HG03066 (cell line): ENCODE results near the gene CYP4X1.
"Not testable (repeated sequence)": the region's sequence is repeated elsewhere in the genome, so short reads cannot be mapped to it uniquely, and the experiment has no call there.

Experiments used
- ATAC-seq: cut with Tn5 transposase; IDR thresholded peaks from one replicate; pipeline ENCODE4 v1.9.1; 2021; ENCODE audit warnings: low read depth; ENCODE audit not compliant: unreplicated experiment

The CYP4X1 gene

GRCh38 chr1:47069080-47069479, 45.6 kb downstream of the CYP4X1 start:
- not testable (repeated sequence) for ATAC-seq

DNA sequence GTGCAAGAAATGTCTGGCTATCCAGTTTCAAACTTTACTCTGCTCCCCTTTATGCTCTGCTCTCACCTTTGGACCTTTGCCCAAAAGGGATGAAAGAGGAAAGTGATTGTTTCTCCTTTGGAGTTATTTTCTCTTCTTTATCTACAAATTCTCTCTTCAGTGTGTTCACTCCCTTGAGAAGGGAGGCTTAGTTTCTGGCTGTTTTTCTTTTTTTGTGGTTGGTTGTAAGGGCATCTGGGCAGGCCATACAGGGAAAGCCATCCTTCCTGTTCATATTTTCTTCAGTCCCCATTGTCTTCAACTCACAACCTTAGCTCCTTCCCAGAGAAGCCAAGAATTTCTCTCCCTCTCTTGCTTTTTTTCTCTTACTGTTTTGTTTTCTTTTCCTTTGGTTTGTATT, 46.0 kb downstream of the CYP4X1 start:
- not testable (repeated sequence) for ATAC-seq

DNA sequence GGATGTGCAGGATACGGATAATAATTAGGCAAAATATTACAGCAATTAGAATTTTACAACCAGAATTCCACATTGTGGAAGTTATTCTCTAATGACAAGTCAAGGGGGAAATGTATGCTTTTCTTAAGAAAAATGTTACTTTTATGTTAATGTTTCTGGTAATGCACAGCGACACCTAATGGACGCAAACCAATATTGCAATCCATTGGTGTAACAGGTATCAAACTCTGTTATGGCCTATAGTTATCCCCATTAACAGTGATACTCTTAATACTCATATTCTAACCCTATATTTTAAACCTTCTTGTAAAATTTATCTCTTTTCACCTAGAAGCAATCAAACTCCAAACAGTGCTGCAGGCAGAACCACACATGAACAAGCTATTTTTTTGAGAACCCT, 65.9 kb downstream of the CYP4X1 start:
- not testable (repeated sequence) for ATAC-seq

- not testable (repeated sequence) for ATAC-seq
Measured at GRCh38 chr1:47091476-47091875, 68.0 kb downstream of the CYP4X1 start.
